SU-DHL-6 (cell line): ENCODE measurements around the gene SCCPDH.

Source experiments
- H2AFZ ChIP-seq: fragments of 200-600 bp; sonication (generic); 2 replicates; pipeline ENCODE4 v1.6.1; 2014; ENCODE audit warnings: low read depth, mild to moderate bottlenecking, moderate library complexity, mixed read lengths, antibody characterized with exemption, low read length; ENCODE audit not compliant: severe bottlenecking
- H3F3A ChIP-seq: fragments of 200-600 bp; shearing (Covaris generic); 2 replicates; pipeline ENCODE4 v1.6.0; 2016; ENCODE audit warnings: antibody characterized with exemption, mild to moderate bottlenecking; ENCODE audit not compliant: insufficient read depth
- H3K27ac ChIP-seq: fragments of 200-600 bp; sonication (generic); 2 replicates; pipeline ENCODE4 v1.5.1; 2016; ENCODE audit warnings: low read depth, mild to moderate bottlenecking, low read length, moderate library complexity, mixed read lengths
- H3K27me3 ChIP-seq: fragments of 200-600 bp; sonication (generic), shearing (Covaris generic); 2 replicates; pipeline ENCODE4 v1.6.0; 2014; ENCODE audit warnings: mild to moderate bottlenecking, low read length
- H3K36me3 ChIP-seq: fragments of 200-600 bp; sonication (generic); 2 replicates; pipeline ENCODE4 v1.6.1; 2014; ENCODE audit warnings: mild to moderate bottlenecking, low read length, mixed read lengths
- H3K4me2 ChIP-seq: fragments of 300-600, 200-600 bp; shearing (Covaris generic), sonication (generic); 2 replicates; pipeline ENCODE4 v1.6.0; 2014; ENCODE audit warnings: low read length, low read depth, mild to moderate bottlenecking; ENCODE audit not compliant: poor library complexity, severe bottlenecking
- H3K4me3 ChIP-seq: fragments of 200-600 bp; sonication (generic); 2 replicates; pipeline ENCODE4 v1.5.1; 2014; ENCODE audit warnings: antibody characterized with exemption, low read length, mild to moderate bottlenecking, mixed read lengths; ENCODE audit not compliant: insufficient read depth, poor library complexity, severe bottlenecking
- H3K79me2 ChIP-seq: fragments of 200-600 bp; sonication (generic); 2 replicates; pipeline ENCODE4 v1.6.1; 2014; ENCODE audit warnings: mild to moderate bottlenecking, low read length, moderate library complexity; ENCODE audit not compliant: insufficient read depth
- H3K9ac ChIP-seq: fragments of 200-600 bp; sonication (generic); 2 replicates; pipeline ENCODE4 v1.7.0; 2014; ENCODE audit warnings: mild to moderate bottlenecking, low read length
- H3K9me2 ChIP-seq: fragments of 200-600 bp; sonication (generic); replicated peaks from 2 replicates; pipeline ENCODE4 v1.6.1; 2014; ENCODE audit warnings: low read length; ENCODE audit not compliant: insufficient read depth
- H3K9me3 ChIP-seq: fragments of 200-600 bp; sonication (generic); 2 replicates; pipeline ENCODE4 v1.6.1; 2014; ENCODE audit warnings: low read length, mixed read lengths; ENCODE audit not compliant: insufficient read depth
- H4K20me1 ChIP-seq: fragments of 200-600 bp; sonication (generic); 2 replicates; pipeline ENCODE4 v1.6.1; 2014; ENCODE audit warnings: low read depth, mild to moderate bottlenecking, antibody characterized with exemption, low read length, moderate library complexity, mixed read lengths
- CTCF ChIP-seq: fragments of 200-600 bp; sonication (generic); IDR thresholded peaks from one replicate; pipeline ENCODE4 v1.5.1; 2017; ENCODE audit warnings: antibody characterized with exemption, mild to moderate bottlenecking, low read length, moderate library complexity; ENCODE audit not compliant: insufficient read depth, poor library complexity, severe bottlenecking
- EZH2phosphoT487 ChIP-seq: fragments of 200-600 bp; sonication (generic), shearing (Covaris generic); conservative IDR thresholded peaks from 2 replicates; pipeline ENCODE4 v1.6.1; 2018; ENCODE audit warnings: mild to moderate bottlenecking, antibody characterized with exemption, low read length, moderate library complexity, mixed read lengths

Gene SCCPDH

GRCh38 chr1:246784621-246785493 is 60.6 kb downstream of the SCCPDH start:
- Histone ChIP-seq H3K4me2 (no peak overlapping the region), H3K27ac (no peak overlapping the region), H3K79me2 (no peaks in the 10 kb centered on the region), H3K9me2 (no peaks in the 10 kb centered on the region), H4K20me1 (no peaks in the 10 kb centered on the region), H3K9me3 (no peaks in the 10 kb centered on the region), H3F3A (no peaks in the 10 kb centered on the region), H3K36me3 (no peaks in the 10 kb centered on the region), H3K27me3 (no peaks in the 10 kb centered on the region), H2AFZ (no peak overlapping the region), H3K4me3 (no peak overlapping the region), H3K9ac (no peak overlapping the region)
- TF ChIP-seq CTCF (no peak), EZH2phosphoT487 (no peak)

GRCh38 chr1:246785494-246786111 is 61.4 kb downstream of the SCCPDH start:
- H3K4me2 ChIP-seq, result no peak overlapping the region
- H2AFZ ChIP-seq, result no peak overlapping the region
- H3K27me3 ChIP-seq, result no peaks in the 10 kb centered on the region
- H3K9me3 ChIP-seq, result no peaks in the 10 kb centered on the region
- no peaks in the 10 kb centered on the region for H3K79me2 ChIP-seq
- no peak overlapping the region for H3K27ac ChIP-seq
- no peak overlapping the region for H3K9ac ChIP-seq
- H3K9me2 ChIP-seq, result no peaks in the 10 kb centered on the region
- H3F3A ChIP-seq, result no peaks in the 10 kb centered on the region
- no peaks in the 10 kb centered on the region for H3K36me3 ChIP-seq
- H3K4me3 ChIP-seq, result no peak overlapping the region
- no peaks in the 10 kb centered on the region for H4K20me1 ChIP-seq
- TF ChIP-seq CTCF (no peak), EZH2phosphoT487 (no peak)

GRCh38 chr1:246786606-246787238 is 62.5 kb downstream of the SCCPDH start:
- Histone ChIP-seq H3K79me2 (no peaks in the 10 kb centered on the region), H3K9ac (no peak overlapping the region), H3K4me3 (no peak overlapping the region), H3K27me3 (no peaks in the 10 kb centered on the region), H2AFZ (no peak overlapping the region), H3F3A (no peaks in the 10 kb centered on the region), H3K4me2 (no peak overlapping the region), H3K27ac (no peak overlapping the region), H3K9me3 (no peaks in the 10 kb centered on the region), H3K9me2 (no peaks in the 10 kb centered on the region), H4K20me1 (no peaks in the 10 kb centered on the region), H3K36me3 (no peaks in the 10 kb centered on the region)
- no peak for TF ChIP-seq EZH2phosphoT487
- TF ChIP-seq CTCF, result no peak
